Measurements from ENCODE around the gene ANKRD2. TPM values are rescaled to one million over a fixed set of nuclear protein-coding genes. Genes with fewer than 3 reads are reported as not detected.

ANKRD2 gene
- total and polyA plus RNA-seq, 2 donors (not counting 3 experiments of a cell fraction or from before 2014, with no cell fraction given) = 1.6 to 1.8 TPM

GRCh38 chr10:97532935-97533671, 39.5 kb upstream of the ANKRD2 start:
- POLR2A ChIA-PET = interaction anchor here (0.6 kb wide), 1 partner anchor 9 kb away, joined by 3 read pairs; no protein-coding TSS in a partner anchor
- TF ChIP-seq CTCF (IDR thresholded peaks at IDR 0.05; ENCODE audit: extremely low read depth in 1 of 2, insufficient read depth in 1 of 2, low read depth in 1 of 2, low read length in 2 of 2) (no peak), POLR2AphosphoS5 (IDR thresholded peaks at IDR 0.05; ENCODE audit: insufficient read depth, low read depth, low read length) (no peak), FOS (IDR thresholded peaks at IDR 0.05; ENCODE audit: borderline replicate concordance, insufficient read depth, low read length) (no peak), POLR2A (IDR thresholded peaks at IDR 0.05; ENCODE audit: low read depth, low read length) (no peak), GATA2 (IDR thresholded peaks at IDR 0.05; ENCODE audit: insufficient read depth, insufficient read length, low read depth, low read length) (no peak), JUN (IDR thresholded peaks at IDR 0.05; ENCODE audit: borderline replicate concordance, insufficient read depth, insufficient read length, low read depth) (no peak), MYC (IDR thresholded peaks at IDR 0.05; ENCODE audit: low read depth, low read length) (no peak), EZH2 (IDR thresholded peaks at IDR 0.05; ENCODE audit: borderline replicate concordance, low read depth, low read length, severe bottlenecking) (no peak)
- TF ChIP-seq, protein P1, sequence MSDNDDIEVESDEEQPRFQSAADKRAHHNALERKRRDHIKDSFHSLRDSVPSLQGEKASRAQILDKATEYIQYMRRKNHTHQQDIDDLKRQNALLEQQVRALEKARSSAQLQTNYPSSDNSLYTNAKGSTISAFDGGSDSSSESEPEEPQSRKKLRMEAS (IDR thresholded peaks at IDR 0.05; ENCODE audit: insufficient read depth, insufficient read length) = no peak
- Histone ChIP-seq H2AFZ (ENCODE audit: low read depth, low read length) (no peak overlapping the region), H3K9me1 (replicated peaks; ENCODE audit: control insufficient read depth, extremely low read depth, insufficient read depth, low read length) (no peaks in the 10 kb centered on the region), H3K9ac (replicated peaks; ENCODE audit: extremely low read depth, insufficient read depth, low read length) (no peak overlapping the region), H3K27me3 (ENCODE audit: control insufficient read depth in 2 of 2, insufficient read depth in 2 of 2, low read length in 2 of 2) (no peaks in the 10 kb centered on the region), H3K9me3 (replicated peaks; ENCODE audit: control insufficient read depth, insufficient read depth, low read length) (no peaks in the 10 kb centered on the region), H3K79me2 (ENCODE audit: control insufficient read depth, insufficient read depth, low read length) (peaks cover 2% of the 10 kb centered on the region), H3K4me3 (replicated peaks in 1 of 3; ENCODE audit: insufficient read depth in 1 of 3, low read depth in 1 of 3, low read length in 3 of 3) (no peak overlapping the region), H3K4me1 (ENCODE audit: control insufficient read depth, extremely low read depth, insufficient read depth, low read length) (no peaks in the 10 kb centered on the region), H3K4me2 (ENCODE audit: insufficient read depth, low read length) (no peak overlapping the region), H3K27ac (ENCODE audit: insufficient read depth, low read depth, low read length) (no peak overlapping the region), H4K20me1 (replicated peaks; ENCODE audit: control insufficient read depth, extremely low read depth, insufficient read depth, low read length) (no peaks in the 10 kb centered on the region), H3K36me3 (ENCODE audit: control insufficient read depth in 2 of 2, extremely low read depth in 1 of 2, insufficient read depth in 2 of 2, low read length in 2 of 2) (peaks cover 0 to 2% of the 10 kb centered on the region in 2 experiments)
- no peak for FAIRE-seq
- intact Hi-C loops (cut with micrococcal nuclease) = loop anchor here (1.0 kb wide), 1 partner anchor 79 kb away; no protein-coding TSS in a partner anchor
- CTCF ChIA-PET = interaction anchor here (1.3 to 4.4 kb wide), 15 partner anchors 8 to 79 kb away, joined by 4 to 159 read pairs (median 10); partner anchors contain the start of genes ANKRD2 and UBTD1
- no TSS peak for BruUV-seq (replicated peaks)
- DNase-seq (ENCODE audit: low read depth, low spot score) = no peak
- dilution Hi-C loops (cut with MboI; ENCODE audit: extremely low pct_ligation_motif_present, low sequenced_read_pairs) = no loop called here

Data from endothelial cell of umbilical vein (primary cell).